Esophagus squamous epithelium (tissue), 5 donors: ENCODE data around the gene PSMD11. TPM values are rescaled to one million over a fixed set of nuclear protein-coding genes. Genes with fewer than 3 reads are reported as not detected.
"Not testable (repeated sequence)": the region's sequence is repeated elsewhere in the genome, so short reads cannot be mapped to it uniquely, and the experiment has no call there.

Experiments
- DNase-seq: peaks from one replicate; lab custom pipeline; 2025; lab: John Stamatoyannopoulos, UW
- H3K27ac ChIP-seq, 4 donors: fragments of 200-600 bp; sonication (generic); one replicate each; pipeline ENCODE4 v1.5.1; 2016 to 2019; ENCODE audit warnings: mild to moderate bottlenecking in 1 of 4
- H3K27me3 ChIP-seq, 4 donors: fragments of 200-600 bp; sonication (generic); 1 replicate in 3 of 4; 2 replicates in 1 of 4; pipeline versions ENCODE4 v1.5.1 to v1.6.0; 2017 to 2021; ENCODE audit warnings: antibody characterized with exemption in 1 of 4
- H3K36me3 ChIP-seq, 3 donors: fragments of 200-600 bp; sonication (generic); one replicate each; pipeline ENCODE4 v1.5.1; 2016 to 2019
- H3K4me1 ChIP-seq, 3 donors: fragments of 200-600 bp; sonication (generic); one replicate each; pipeline ENCODE4 v1.5.1; 2017 to 2019
- H3K4me3 ChIP-seq, 4 donors: fragments of 200-600 bp; sonication (generic); 1 replicate in 3 of 4; 2 replicates in 1 of 4; pipeline ENCODE4 v1.5.1; 2016 to 2019; ENCODE audit warnings: mild to moderate bottlenecking in 2 of 4, moderate library complexity in 1 of 4
- H3K9me3 ChIP-seq, 3 donors: fragments of 200-600 bp; sonication (generic); one replicate each; pipeline ENCODE4 v1.5.1; 2016 to 2019
- CTCF ChIP-seq, 6 experiments: fragments of 450-650 bp in 4 of 6; fragments of 200-600 bp in 2 of 6; sonication (generic) in 2 of 6; IDR thresholded peaks; one replicate each; pipeline ENCODE4 v1.5.1; 2016 to 2019; ENCODE audit warnings: antibody characterized with exemption in 6 of 6, mild to moderate bottlenecking in 4 of 6, moderate library complexity in 4 of 6
- POLR2A ChIP-seq, 4 donors: fragments of 450-650 bp; IDR thresholded peaks; one replicate each; pipeline ENCODE4 v1.6.1; 2017; ENCODE audit warnings: antibody characterized with exemption in 4 of 4, mild to moderate bottlenecking in 4 of 4, moderate library complexity in 3 of 4
- WGBS, 2 donors: methylation state at CpG; one replicate each; pipeline ENCODE4 v1.1.5; 2018; 5-methylcytosine and 5-hydroxymethylcytosine counted together
- intact Hi-C: fragments of 100-400 bp; cut with DNase I; formaldehyde crosslinking; loops from one replicate; pipeline ENCODE4 v1.15.0; 2022
- total RNA-seq, 4 donors: library from RNA; depleted of rRNA; stranded (reverse); fragments of >200 nt; gene quantifications; one replicate each; pipeline ENCODE4 v1.1.0, GENCODE V29; 2016
- donor health status: DM: yes; HTN: yes; CAD: no.

Gene PSMD11
- total RNA-seq, 4 donors from 2014 or later, result 53.5 to 148 (median 70.3) TPM

- Histone ChIP-seq H3K27ac (peak overlapping the region; percentile 83 to 95 (median 92)), H3K27me3 (no peaks in the 10 kb centered on the region), H3K4me1 (peaks cover 14 to 40% (median 17%) of the 10 kb centered on the region in 3 donors), H3K4me3 (peak overlapping the region; percentile 80 to 99 (median 90)), H3K9me3 (no peaks in the 10 kb centered on the region), H3K36me3 (peaks cover 0 to 37% (median 6%) of the 10 kb centered on the region in 3 donors)
- WGBS, 2 donors, result 10 to 17% methylated on average over 6 of the region's 6 CpGs
- no peak for DNase-seq
- TF ChIP-seq CTCF (IDR thresholded peaks at IDR 0.05), result no peak
- TF ChIP-seq POLR2A (IDR thresholded peaks at IDR 0.05), result no peak
- intact Hi-C loops, result no loop called here
Observed at GRCh38 chr17:32445497-32445896, 1.2 kb downstream of the PSMD11 start.

- peak overlapping the region in 2 of 4 donors; percentile 80 to 81 for H3K4me3 ChIP-seq
- peaks cover 14 to 40% (median 17%) of the 10 kb centered on the region in 3 donors for H3K4me1 ChIP-seq
- TF ChIP-seq POLR2A (IDR thresholded peaks at IDR 0.05) (no peak), CTCF (IDR thresholded peaks at IDR 0.05) (no peak)
- H3K9me3 ChIP-seq, result no peaks in the 10 kb centered on the region
- peak overlapping the region in 1 of 4 donors; percentile 90 for H3K27ac ChIP-seq
- DNase-seq, result no peak
- peaks cover 0 to 42% (median 6%) of the 10 kb centered on the region in 3 donors for H3K36me3 ChIP-seq
- H3K27me3 ChIP-seq, result no peaks in the 10 kb centered on the region
- intact Hi-C loops, result no loop called here
- WGBS, 2 donors, result 45 to 48% methylated on average over 2 of the region's 2 CpGs
Observed at GRCh38 chr17:32445971-32446370, 1.7 kb downstream of the PSMD11 start.

GRCh38 chr17:32446949-32447348, 2.6 kb downstream of the PSMD11 start:
- intact Hi-C loops, result no loop called here
- Histone ChIP-seq H3K27ac (no peak overlapping the region), H3K4me1 (peaks cover 14 to 40% (median 17%) of the 10 kb centered on the region in 3 donors), H3K9me3 (no peaks in the 10 kb centered on the region), H3K27me3 (no peaks in the 10 kb centered on the region), H3K36me3 (peaks cover 0 to 52% (median 6%) of the 10 kb centered on the region in 3 donors), H3K4me3 (no peak overlapping the region)
- TF ChIP-seq POLR2A (IDR thresholded peaks at IDR 0.05) (no peak), CTCF (IDR thresholded peaks at IDR 0.05) (no peak)
- DNase-seq, result no peak
- 59 to 100% methylated on average over 2 of the region's 2 CpGs for WGBS, 2 donors

GRCh38 chr17:32449963-32450362, 5.7 kb downstream of the PSMD11 start:
- no peak for TF ChIP-seq POLR2A (IDR thresholded peaks at IDR 0.05)
- no peak for TF ChIP-seq CTCF (IDR thresholded peaks at IDR 0.05)
- Histone ChIP-seq H3K27me3 (no peaks in the 10 kb centered on the region), H3K27ac (no peak overlapping the region), H3K36me3 (peaks cover 0 to 82% (median 17%) of the 10 kb centered on the region in 3 donors), H3K9me3 (no peaks in the 10 kb centered on the region), H3K4me3 (no peak overlapping the region), H3K4me1 (peaks cover 13 to 31% (median 14%) of the 10 kb centered on the region in 3 donors)
- intact Hi-C loops, result no loop called here
- no peak for DNase-seq
- 90 to 99% methylated on average over 2 to 5 of the region's 5 CpGs for WGBS, 2 donors

- DNase-seq, intact Hi-C loops, H3K9me3 ChIP-seq, H3K27ac ChIP-seq, H3K27me3 ChIP-seq, H3K4me3 ChIP-seq: not testable (repeated sequence)
- peaks cover 0 to 86% (median 17%) of the 10 kb centered on the region in 3 donors for H3K36me3 ChIP-seq
- H3K4me1 ChIP-seq, result peaks cover 10 to 26% (median 13%) of the 10 kb centered on the region in 3 donors
- 88 to 93% methylated on average over 2 to 6 of the region's 6 CpGs for WGBS, 2 donors
Observed at GRCh38 chr17:32450379-32450778, 6.1 kb downstream of the PSMD11 start.
